Epithelial cell of proximal tubule (primary cell): ENCODE results near the gene SPOUT1. TPM values are rescaled to one million over a fixed set of nuclear protein-coding genes. Genes with fewer than 3 reads are reported as not detected.
A peak's percentile ranks its signal among the peaks of the same experiment; 100 is the strongest.

Source experiments
- DNase-seq: peaks from one replicate; pipeline ENCODE4 v3.0.0-alpha.2; 2011; ENCODE audit warnings: low read depth
- H3K4me3 ChIP-seq: 2 replicates; pipeline ENCODE4 v1.5.1; 2011; ENCODE audit warnings: low read depth, mild to moderate bottlenecking, low read length
- total RNA-seq: library from RNA; depleted of rRNA; stranded (reverse); fragments of >200 nt; gene quantifications from 2 replicates; pipeline ENCODE4 v1.2.3, GENCODE V29; 2015
- TF ChIP-seq, protein P1 (sequence below): conservative IDR thresholded peaks from 2 replicates; pipeline ENCODE4 v1.5.1; 2012; ENCODE audit warnings: low read depth, mild to moderate bottlenecking, low read length

Gene SPOUT1
- total RNA-seq, 1 donor from 2014 or later, result 30.7 TPM

DNA sequence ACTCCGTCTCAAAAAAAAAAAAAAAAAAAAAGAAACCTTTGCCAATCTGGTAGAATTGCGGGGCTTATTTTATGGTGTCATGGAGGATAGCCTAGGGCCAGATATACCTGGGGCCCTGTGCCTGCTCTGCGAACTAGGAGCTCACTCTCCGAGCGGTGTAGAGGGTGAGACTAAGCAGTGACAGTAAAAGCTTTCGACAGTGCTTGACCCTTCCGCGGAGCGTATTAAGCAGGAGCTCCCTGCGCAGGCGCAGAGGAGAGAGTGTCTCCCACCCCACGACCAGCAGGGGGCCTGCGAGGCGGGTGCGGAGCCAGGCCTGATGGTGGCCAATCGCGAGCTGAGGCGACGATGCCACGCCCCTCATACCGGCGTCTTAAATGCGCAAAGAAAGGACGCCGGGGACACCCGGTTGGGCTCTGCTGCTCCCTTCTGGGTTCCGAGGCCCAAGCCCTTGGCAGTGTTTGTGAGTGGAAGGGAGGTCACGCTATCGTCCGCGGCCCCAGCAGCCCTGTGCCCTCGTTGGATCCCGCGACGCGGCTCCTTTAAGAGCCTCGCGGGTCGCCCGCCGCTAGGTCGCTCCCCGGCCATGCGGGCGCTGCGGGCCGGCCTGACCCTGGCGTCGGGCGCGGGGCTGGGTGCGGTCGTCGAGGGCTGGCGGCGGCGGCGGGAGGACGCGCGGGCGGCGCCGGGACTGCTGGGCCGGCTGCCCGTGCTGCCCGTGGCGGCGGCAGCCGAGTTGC, 11.3 kb downstream of the SPOUT1 start, which contains the start of gene ENDOG:
TSS of gene ENDOG (plus strand) at position 402 of the 740 bp plus-strand sequence. CDS start at position 587, 185 bp downstream.
- TF ChIP-seq, protein P1, sequence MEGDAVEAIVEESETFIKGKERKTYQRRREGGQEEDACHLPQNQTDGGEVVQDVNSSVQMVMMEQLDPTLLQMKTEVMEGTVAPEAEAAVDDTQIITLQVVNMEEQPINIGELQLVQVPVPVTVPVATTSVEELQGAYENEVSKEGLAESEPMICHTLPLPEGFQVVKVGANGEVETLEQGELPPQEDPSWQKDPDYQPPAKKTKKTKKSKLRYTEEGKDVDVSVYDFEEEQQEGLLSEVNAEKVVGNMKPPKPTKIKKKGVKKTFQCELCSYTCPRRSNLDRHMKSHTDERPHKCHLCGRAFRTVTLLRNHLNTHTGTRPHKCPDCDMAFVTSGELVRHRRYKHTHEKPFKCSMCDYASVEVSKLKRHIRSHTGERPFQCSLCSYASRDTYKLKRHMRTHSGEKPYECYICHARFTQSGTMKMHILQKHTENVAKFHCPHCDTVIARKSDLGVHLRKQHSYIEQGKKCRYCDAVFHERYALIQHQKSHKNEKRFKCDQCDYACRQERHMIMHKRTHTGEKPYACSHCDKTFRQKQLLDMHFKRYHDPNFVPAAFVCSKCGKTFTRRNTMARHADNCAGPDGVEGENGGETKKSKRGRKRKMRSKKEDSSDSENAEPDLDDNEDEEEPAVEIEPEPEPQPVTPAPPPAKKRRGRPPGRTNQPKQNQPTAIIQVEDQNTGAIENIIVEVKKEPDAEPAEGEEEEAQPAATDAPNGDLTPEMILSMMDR, result peak; percentile 91
- DNase-seq, result peak; percentile 56

DNA sequence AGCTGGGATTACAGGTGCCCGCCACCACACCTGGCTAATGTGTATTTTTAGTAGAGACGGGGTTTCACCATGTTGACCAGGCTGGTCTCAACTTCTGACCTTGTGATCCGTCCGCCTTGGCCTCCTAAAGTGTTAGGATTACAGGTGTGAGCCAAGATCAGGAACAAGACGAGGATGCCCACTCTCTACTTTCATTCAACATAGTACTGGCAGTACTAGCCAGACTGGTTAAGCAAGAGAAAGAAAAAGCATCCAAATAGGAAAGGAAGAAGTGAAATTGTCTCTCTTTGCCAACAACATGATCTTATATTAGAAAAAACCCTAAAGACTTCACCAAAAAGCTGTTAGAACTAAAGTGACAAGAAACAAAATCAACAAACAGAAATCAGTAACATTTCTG, 18.7 kb downstream of the SPOUT1 start:
- DNase-seq, result no peak
- no peak overlapping the region for H3K4me3 ChIP-seq
- TF ChIP-seq, protein P1, result no peak

More for the DNA sequence above, 11.3 kb downstream of the SPOUT1 start, which contains the start of gene ENDOG:
- peak within 1 kb of the TSS; percentile 72 for H3K4me3 ChIP-seq

DNA sequence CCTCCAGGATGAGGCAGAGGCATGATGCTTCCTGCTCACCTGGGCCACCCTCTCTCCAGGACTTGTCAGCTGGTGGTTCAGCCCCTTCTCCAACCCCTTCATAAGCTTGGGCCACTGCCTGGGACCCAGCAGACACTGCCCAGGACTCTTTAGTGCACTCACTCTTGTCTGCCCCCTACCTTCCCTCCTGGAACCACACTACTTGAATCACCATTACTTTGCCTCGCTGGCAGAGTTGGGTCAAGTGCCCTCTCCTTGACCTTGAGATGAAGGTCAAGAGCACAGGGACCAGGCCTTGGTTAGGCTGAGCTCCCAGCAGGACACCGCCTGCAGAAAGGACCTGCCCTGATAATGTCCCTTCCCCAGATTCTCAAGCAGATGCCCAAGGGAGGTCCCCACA, 19.8 kb downstream of the SPOUT1 start:
- no peak for DNase-seq
- H3K4me3 ChIP-seq, result no peak overlapping the region
- TF ChIP-seq, protein P1, result no peak

DNA sequence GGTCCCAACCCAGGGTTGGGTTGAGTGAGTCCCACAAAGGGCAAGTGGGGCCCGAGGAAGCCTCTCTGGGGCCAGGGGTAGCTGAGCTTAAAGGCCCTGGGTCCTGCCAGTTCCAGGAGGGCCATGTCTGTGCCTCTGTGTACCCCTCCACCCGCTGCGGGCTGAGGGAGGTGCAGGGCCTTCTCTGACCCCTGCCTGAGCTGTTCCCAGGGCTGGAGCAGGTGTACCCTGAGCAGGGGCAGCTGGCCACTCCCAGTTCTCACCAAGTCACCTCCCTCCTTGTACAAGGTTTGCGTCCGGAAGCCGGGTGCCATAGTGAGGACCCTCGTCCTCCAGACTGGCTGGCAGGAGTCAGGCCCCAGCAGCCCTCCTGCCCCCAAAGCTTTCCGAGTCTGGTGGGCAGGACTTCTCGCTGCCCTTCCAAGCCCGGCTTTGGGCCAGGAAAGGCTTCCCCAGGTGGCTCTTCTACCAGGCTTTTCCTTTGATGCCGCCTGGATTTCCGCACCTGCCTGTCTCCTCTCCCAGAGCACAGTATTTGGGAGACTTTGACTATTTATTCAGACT, 20.5 kb downstream of the SPOUT1 start:
- TF ChIP-seq, protein P1, result no peak
- H3K4me3 ChIP-seq, result no peak overlapping the region
- no peak for DNase-seq

DNA sequence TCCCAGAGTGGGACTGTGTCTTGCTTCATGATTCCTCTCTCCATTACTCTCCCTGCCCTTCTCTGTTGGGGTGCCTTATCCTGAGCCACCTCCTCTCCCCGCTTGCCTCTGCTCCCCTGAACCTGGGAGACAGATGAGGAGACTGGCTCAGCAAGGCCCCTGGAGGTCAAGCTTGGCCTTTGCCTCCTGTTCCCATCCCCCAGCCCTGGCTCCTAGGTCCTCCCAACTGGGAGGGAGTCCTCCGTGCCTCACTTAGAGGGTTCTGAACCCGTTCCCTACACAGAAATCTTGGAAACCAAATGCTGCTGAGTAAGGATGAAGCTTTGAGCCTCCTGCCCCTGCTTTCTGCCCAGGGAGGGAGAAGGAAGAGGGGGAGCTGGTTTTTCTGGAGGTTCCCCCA, 21.1 kb downstream of the SPOUT1 start:
- TF ChIP-seq, protein P1, result no peak
- no peak for DNase-seq
- no peak overlapping the region for H3K4me3 ChIP-seq

DNA sequence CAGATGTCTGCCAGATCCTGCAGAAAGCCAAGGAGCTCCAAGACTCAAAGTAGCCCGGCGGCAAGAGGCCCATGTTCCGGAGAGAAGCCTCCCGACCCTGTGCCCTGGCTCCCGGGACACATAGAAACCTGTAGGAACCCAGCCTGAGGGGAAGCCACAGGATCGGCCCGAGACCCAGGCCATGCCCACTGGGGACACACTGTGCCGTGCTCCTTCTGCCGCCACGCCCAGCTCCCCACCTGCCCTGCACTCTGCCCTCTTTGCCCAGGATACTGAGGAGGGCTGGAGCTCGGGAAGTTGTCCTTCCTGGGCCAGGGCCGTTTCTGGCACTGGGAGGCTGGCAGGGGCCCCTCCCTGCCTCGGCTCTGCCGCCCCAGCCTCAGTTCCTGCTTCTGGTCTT, 21.8 kb downstream of the SPOUT1 start:
- TF ChIP-seq, protein P1, result no peak
- no peak overlapping the region for H3K4me3 ChIP-seq
- DNase-seq, result no peak
